Measurements from ENCODE around the gene DCK.
A peak's percentile ranks its signal among the peaks of the same experiment; 100 is the strongest.
"Not testable (repeated sequence)": the region's sequence is repeated elsewhere in the genome, so short reads cannot be mapped to it uniquely, and the experiment has no call there.

Gene DCK

GRCh38 chr4:71004281-71004851 is 10.9 kb downstream of the DCK start:
- peak; percentile 56 for DNase-seq

GRCh38 chr4:71005025-71005424 is 11.6 kb downstream of the DCK start:
- not testable (repeated sequence) for DNase-seq

- no peak for DNase-seq
Measured at GRCh38 chr4:71006203-71006907, 12.9 kb downstream of the DCK start.

- DNase-seq, result no peak
Measured at GRCh38 chr4:71008196-71008595, 14.7 kb downstream of the DCK start.

GRCh38 chr4:71009086-71009485 is 15.6 kb downstream of the DCK start:
- no peak for DNase-seq

- DNase-seq, result no peak
Measured at GRCh38 chr4:71009890-71010588, 16.6 kb downstream of the DCK start.

- DNase-seq, result no peak
Measured at GRCh38 chr4:71011451-71011850, 18.0 kb downstream of the DCK start.

GRCh38 chr4:71017391-71017790 is 23.9 kb downstream of the DCK start:
- not testable (repeated sequence) for DNase-seq

GRCh38 chr4:71020611-71021010 is 27.2 kb downstream of the DCK start:
- DNase-seq, result no peak

GRCh38 chr4:71025654-71026053 is 32.2 kb downstream of the DCK start:
- no peak for DNase-seq

GRCh38 chr4:71026086-71026485 is 32.6 kb downstream of the DCK start:
- DNase-seq, result no peak

- DNase-seq, result no peak
Measured at GRCh38 chr4:71027611-71028010, 34.2 kb downstream of the DCK start.

- DNase-seq, result no peak
Measured at GRCh38 chr4:71029504-71029903, 36.1 kb downstream of the DCK start.

GRCh38 chr4:71032106-71032505 is 38.7 kb downstream of the DCK start:
- DNase-seq, result not testable (repeated sequence)

- DNase-seq, result no peak
Measured at GRCh38 chr4:71045256-71045655, 51.8 kb downstream of the DCK start.

- no peak for DNase-seq
Measured at GRCh38 chr4:71049395-71049794, 55.9 kb downstream of the DCK start.

- DNase-seq, result no peak
Measured at GRCh38 chr4:71050809-71051208, 57.4 kb downstream of the DCK start.

- DNase-seq, result no peak
Measured at GRCh38 chr4:71052034-71052433, 58.6 kb downstream of the DCK start.

- DNase-seq, result no peak
Measured at GRCh38 chr4:71052716-71053115, 59.3 kb downstream of the DCK start.

GRCh38 chr4:71053613-71054012 is 60.2 kb downstream of the DCK start:
- DNase-seq, result not testable (repeated sequence)

GRCh38 chr4:71059573-71059972 is 66.1 kb downstream of the DCK start:
- not testable (repeated sequence) for DNase-seq

GRCh38 chr4:71062436-71062835 is 69.0 kb downstream of the DCK start:
- DNase-seq, result no peak

- no peak for DNase-seq
Measured at GRCh38 chr4:71063711-71064110, 70.3 kb downstream of the DCK start.

- no peak for DNase-seq
Measured at GRCh38 chr4:71064521-71064920, 71.1 kb downstream of the DCK start.

All from activated CD4-positive, alpha-beta T cell treated with anti-CD3 and anti-CD28 coated beads for 48 hours (primary cell).